SK-N-MC (cell line): ENCODE results near the gene TMEM190.

Source experiments
- EZH2 ChIP-seq: fragments of 200-600 bp; sonication (generic); IDR thresholded peaks from one replicate; pipeline ENCODE4 v1.6.1; 2017; ENCODE audit warnings: antibody characterized with exemption
- FOXP2 ChIP-seq: optimal IDR thresholded peaks from 2 replicates; pipeline ENCODE3; 2011; ENCODE audit warnings: mild to moderate bottlenecking, moderate library complexity; ENCODE audit not compliant: insufficient read depth; ENCODE audit errors: extremely low read length, control extremely low read depth
- POLR2AphosphoS5 ChIP-seq: IDR thresholded peaks from 2 replicates; pipeline ENCODE4 v1.6.1; 2012; ENCODE audit warnings: mild to moderate bottlenecking, low read depth, low read length, borderline replicate concordance

DNA sequence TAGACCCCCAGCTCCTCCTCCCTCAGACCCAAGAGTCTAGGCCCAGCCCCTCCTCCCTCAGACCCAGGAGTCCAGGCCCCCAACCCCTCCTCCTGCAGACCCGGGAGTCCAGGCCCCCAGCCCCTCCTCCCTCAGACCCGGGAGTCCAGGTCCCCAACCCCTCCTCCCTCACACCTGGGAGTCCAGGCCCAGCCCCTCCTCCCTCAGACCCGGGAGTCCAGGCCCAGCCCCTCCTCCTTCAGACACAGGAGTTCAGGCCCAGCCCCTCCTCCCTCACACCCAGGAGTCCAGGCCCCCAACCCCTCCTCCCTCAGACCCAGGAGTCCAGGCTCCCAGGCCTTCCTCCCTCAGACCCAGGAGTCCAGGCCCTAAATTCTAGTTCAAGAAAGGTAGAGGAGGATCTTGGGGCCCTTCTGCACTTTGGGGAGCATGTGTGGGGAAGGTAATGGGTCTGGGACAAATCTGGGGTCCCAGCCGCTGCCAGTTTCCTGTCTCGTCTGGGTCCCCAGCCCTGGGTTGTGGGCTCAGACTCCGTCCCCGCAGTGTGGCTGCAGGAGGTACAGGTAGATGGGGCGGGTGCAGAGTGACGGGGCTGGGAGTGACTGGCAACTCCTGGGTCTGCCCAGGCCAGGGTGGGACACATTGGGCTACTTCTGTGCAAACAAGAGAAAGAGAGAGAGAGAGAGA, 3.2 kb upstream of the TMEM190 start:
- TF ChIP-seq EZH2 (no peak), POLR2AphosphoS5 (no peak), FOXP2 (no peak)
